ENCODE results near the gene TSPO. TPM values are rescaled to one million over a fixed set of nuclear protein-coding genes. Genes with fewer than 3 reads are reported as not detected.

TSPO gene
- total and polyA plus RNA-seq, 2 of the 13 experiments (the other 11 are each of a cell fraction or from before 2014, with no cell fraction given): 0.46 to 1.4 TPM

GRCh38 chr22:43209971-43210370 lies 58.6 kb downstream of the TSPO start:
- 43% methylated on average over 6 of the region's 22 CpGs for WGBS (ENCODE audit: low lambda C conversion rate)
- no peaks in the 10 kb centered on the region for H4K20me1 ChIP-seq (ENCODE audit: insufficient read depth, low read length)
- DNase-seq (ENCODE audit: low spot score) (no peak), FAIRE-seq (no peak), ATAC-seq (no peak)
- TF ChIP-seq ZNF557 (CRISPR knock-in tag; IDR thresholded peaks at IDR 0.05): no peak
- TF ChIP-seq ZNF274 (CRISPR knock-in tag; IDR thresholded peaks at IDR 0.05): no peak
- TF ChIP-seq SOX5 (CRISPR knock-in tag; IDR thresholded peaks at IDR 0.05; ENCODE audit: borderline replicate concordance): no peak
- TF ChIP-seq FIP1L1 (IDR thresholded peaks at IDR 0.05; ENCODE audit: borderline replicate concordance, insufficient read depth, low read depth, low read length): no peak
- no peak for TF ChIP-seq PAF1 (CRISPR knock-in tag; IDR thresholded peaks at IDR 0.05)
- TF ChIP-seq CENPX (CRISPR knock-in tag; IDR thresholded peaks at IDR 0.05): no peak
- TF ChIP-seq FOXJ3 (CRISPR knock-in tag; IDR thresholded peaks at IDR 0.05; ENCODE audit: borderline replicate concordance): no peak
- no peak for TF ChIP-seq MXI1 (IDR thresholded peaks at IDR 0.05; ENCODE audit: borderline replicate concordance, low read depth, low read length)
- TF ChIP-seq SKI (IDR thresholded peaks at IDR 0.05; ENCODE audit: partially characterized antibody): no peak
- TF ChIP-seq, protein P1, sequence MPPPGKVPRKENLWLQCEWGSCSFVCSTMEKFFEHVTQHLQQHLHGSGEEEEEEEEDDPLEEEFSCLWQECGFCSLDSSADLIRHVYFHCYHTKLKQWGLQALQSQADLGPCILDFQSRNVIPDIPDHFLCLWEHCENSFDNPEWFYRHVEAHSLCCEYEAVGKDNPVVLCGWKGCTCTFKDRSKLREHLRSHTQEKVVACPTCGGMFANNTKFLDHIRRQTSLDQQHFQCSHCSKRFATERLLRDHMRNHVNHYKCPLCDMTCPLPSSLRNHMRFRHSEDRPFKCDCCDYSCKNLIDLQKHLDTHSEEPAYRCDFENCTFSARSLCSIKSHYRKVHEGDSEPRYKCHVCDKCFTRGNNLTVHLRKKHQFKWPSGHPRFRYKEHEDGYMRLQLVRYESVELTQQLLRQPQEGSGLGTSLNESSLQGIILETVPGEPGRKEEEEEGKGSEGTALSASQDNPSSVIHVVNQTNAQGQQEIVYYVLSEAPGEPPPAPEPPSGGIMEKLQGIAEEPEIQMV (CRISPR knock-in tag; IDR thresholded peaks at IDR 0.05; ENCODE audit: low read depth): no peak
- no peak for TF ChIP-seq HNF4A (CRISPR knock-in tag; IDR thresholded peaks at IDR 0.05)
- TF ChIP-seq ZNF629 (CRISPR knock-in tag; conservative IDR thresholded peaks at IDR 0.05): no peak
- TF ChIP-seq ZSCAN9 (CRISPR knock-in tag; IDR thresholded peaks at IDR 0.05; ENCODE audit: borderline replicate concordance): no peak
- no peak for TF ChIP-seq TAF1 (CRISPR knock-in tag; IDR thresholded peaks at IDR 0.05)
- no TSS peak for BruUV-seq (replicated peaks)
- no peaks in the 10 kb centered on the region for H3K79me2 ChIP-seq (ENCODE audit: insufficient read depth, low read length)
- ChIA-PET CTCF (ENCODE audit: low intra/inter-chr PET ratio, low total read pairs) (no interaction called here), POLR2A (no interaction called here)
- H2AFZ ChIP-seq (ENCODE audit: low read length): no peak overlapping the region
- H3K27ac ChIP-seq (ENCODE audit: extremely low read length, insufficient read depth, low read length): no peak overlapping the region
- H3K9ac ChIP-seq (ENCODE audit: insufficient read depth, low read depth, low read length): no peak overlapping the region
- no peaks in the 10 kb centered on the region for H3K9me3 ChIP-seq (ENCODE audit: low read length)
- no peak overlapping the region for H3K4me3 ChIP-seq (replicated peaks in 1 of 3; ENCODE audit: insufficient read depth in 1 of 3, low read depth in 2 of 3, low read length in 3 of 3)
- H3K4me1 ChIP-seq (ENCODE audit: insufficient read depth, low read length): no peaks in the 10 kb centered on the region
- no peak overlapping the region for H3K4me2 ChIP-seq (ENCODE audit: low read depth, low read length)
- intact Hi-C loops (cut with micrococcal nuclease; ENCODE audit: unreplicated experiment) (no loop called here), in situ Hi-C loops (cut with HindIII; ENCODE audit: extremely low pct_ligation_motif_present, low pct_unique_long_range_greater_than_20kb) (no loop called here)
- H3K36me3 ChIP-seq (replicated peaks in 1 of 2; ENCODE audit: control insufficient read depth in 1 of 2, insufficient read depth in 2 of 2, low read length in 2 of 2): no peaks in the 10 kb centered on the region
- H3K27me3 ChIP-seq (ENCODE audit: control insufficient read depth in 1 of 2, insufficient read depth in 2 of 2, low read length in 2 of 2): peaks cover 15 to 65% of the 10 kb centered on the region in 2 experiments; a peak in 4 of 5 replicates

All from HepG2 (cell line).